Measurements from ENCODE around the gene LRRC1.

The LRRC1 gene

DNA sequence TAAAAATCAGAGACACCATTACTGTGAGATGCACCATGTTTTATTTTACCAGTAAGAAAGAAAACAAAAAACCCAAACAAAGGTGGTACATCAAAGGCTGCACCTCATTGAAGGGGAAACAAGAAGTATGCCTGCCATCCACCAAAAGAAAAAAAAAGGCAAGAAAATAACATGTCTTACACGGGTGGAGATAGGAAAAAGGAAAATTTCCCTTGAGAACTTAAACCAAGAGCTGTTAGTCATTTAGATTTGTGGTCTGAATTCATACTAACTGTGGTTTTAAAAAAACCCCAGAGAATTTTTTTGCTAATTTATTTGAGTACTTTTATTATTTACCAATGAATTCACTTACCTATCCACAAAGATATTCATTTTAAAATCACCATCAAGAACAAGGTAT lies 144.0 kb downstream of the LRRC1 start:
- DNase-seq (ENCODE audit: low read depth) = no peak
- H3K4me3 ChIP-seq (replicated peaks; ENCODE audit: low read depth, low read length) = no peak overlapping the region
- TF ChIP-seq, protein P1, sequence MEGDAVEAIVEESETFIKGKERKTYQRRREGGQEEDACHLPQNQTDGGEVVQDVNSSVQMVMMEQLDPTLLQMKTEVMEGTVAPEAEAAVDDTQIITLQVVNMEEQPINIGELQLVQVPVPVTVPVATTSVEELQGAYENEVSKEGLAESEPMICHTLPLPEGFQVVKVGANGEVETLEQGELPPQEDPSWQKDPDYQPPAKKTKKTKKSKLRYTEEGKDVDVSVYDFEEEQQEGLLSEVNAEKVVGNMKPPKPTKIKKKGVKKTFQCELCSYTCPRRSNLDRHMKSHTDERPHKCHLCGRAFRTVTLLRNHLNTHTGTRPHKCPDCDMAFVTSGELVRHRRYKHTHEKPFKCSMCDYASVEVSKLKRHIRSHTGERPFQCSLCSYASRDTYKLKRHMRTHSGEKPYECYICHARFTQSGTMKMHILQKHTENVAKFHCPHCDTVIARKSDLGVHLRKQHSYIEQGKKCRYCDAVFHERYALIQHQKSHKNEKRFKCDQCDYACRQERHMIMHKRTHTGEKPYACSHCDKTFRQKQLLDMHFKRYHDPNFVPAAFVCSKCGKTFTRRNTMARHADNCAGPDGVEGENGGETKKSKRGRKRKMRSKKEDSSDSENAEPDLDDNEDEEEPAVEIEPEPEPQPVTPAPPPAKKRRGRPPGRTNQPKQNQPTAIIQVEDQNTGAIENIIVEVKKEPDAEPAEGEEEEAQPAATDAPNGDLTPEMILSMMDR (IDR thresholded peaks at IDR 0.05; ENCODE audit: low read length, missing control alignments) = no peak

DNA sequence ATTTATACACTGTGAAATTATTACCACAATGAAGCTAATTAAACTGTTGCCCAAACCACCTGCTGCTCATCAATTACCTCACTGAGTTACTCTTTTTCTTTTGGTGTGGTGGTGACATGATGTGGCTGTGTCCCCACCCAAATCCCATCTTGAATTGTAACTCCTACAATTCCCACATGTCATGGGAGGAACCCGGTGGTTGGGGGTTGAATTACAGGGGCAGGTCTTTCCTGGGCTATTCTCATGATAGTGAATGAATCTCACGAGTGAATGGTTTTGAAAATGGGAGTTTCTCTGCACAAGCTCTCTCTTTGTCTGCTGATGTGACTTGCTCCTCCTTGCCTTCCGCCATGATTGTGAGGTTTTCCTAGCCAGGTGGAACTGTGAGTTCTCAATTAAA lies 145.0 kb downstream of the LRRC1 start:
- TF ChIP-seq, protein P1 (IDR thresholded peaks at IDR 0.05; ENCODE audit: low read length, missing control alignments) = no peak

DNA sequence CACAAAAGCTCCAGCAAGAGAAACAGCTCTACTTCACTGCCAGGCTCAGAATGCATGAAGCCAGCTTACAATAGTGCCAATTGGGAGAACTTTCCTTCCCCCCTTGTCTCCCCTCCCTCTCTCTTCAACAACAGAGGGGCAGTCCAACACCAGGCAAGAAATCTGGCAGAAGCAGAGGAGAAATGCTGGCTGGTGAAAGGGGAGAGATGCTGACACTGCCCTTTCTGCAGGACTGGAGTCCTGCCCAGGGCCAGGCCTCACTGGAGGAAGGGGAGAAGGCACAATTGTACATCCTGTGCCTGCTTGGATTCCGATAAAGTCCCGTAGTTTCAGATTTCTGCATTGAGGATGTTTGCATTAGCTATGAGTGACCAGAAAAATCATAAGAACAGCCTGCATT lies 148.6 kb downstream of the LRRC1 start:
- H3K4me3 ChIP-seq (replicated peaks; ENCODE audit: low read depth, low read length) = no peak overlapping the region
- DNase-seq (ENCODE audit: low read depth) = no peak
- TF ChIP-seq, protein P1 (IDR thresholded peaks at IDR 0.05; ENCODE audit: low read length, missing control alignments) = no peak

More for the DNA sequence above, 145.0 kb downstream of the LRRC1 start:
- H3K4me3 ChIP-seq (replicated peaks; ENCODE audit: low read depth, low read length) = no peak overlapping the region
- DNase-seq (ENCODE audit: low read depth) = no peak

DNA sequence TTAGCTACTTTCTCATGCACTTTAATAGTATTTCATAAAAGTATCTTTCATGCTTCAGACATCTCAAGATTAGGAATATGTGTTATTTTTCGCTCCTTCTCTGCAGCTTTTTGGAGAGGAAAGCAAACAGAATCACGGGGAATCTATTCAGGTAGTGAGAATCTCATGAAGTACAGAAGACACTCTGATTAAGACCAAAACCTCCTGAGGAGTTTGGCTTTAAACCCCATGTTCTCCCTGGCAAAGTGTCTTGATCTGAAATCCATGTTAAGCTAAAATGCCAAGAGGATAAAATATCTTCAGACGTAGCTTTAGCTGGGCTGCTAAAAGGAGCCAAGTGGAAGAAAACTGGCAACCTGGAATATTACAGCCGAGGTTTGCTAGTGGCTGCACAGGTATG lies 149.3 kb downstream of the LRRC1 start:
- DNase-seq (ENCODE audit: low read depth) = no peak
- no peak overlapping the region for H3K4me3 ChIP-seq (replicated peaks; ENCODE audit: low read depth, low read length)
- TF ChIP-seq, protein P1 (IDR thresholded peaks at IDR 0.05; ENCODE audit: low read length, missing control alignments) = no peak

DNA sequence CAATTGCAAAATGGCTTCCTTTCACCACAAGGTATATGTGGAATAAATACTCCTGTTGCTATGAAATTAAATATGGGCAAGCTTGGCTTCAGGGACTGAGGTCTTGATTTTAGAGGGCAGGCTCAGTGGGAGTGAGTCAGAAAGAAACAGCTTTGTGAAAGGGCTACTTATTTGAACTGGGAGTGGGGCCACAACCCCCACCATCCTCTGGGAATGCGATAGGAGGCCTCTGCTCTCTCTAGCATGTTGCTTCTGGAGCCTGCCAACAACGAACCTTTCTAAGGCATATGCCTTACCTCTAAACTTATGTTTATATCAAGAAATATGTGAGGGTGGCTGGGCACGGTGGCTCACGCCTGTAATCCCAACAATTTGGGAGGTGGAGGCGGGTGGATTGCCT lies 149.7 kb downstream of the LRRC1 start:
- no peak for DNase-seq (ENCODE audit: low read depth)
- H3K4me3 ChIP-seq (replicated peaks; ENCODE audit: low read depth, low read length) = no peak overlapping the region
- TF ChIP-seq, protein P1 (IDR thresholded peaks at IDR 0.05; ENCODE audit: low read length, missing control alignments) = no peak

DNA sequence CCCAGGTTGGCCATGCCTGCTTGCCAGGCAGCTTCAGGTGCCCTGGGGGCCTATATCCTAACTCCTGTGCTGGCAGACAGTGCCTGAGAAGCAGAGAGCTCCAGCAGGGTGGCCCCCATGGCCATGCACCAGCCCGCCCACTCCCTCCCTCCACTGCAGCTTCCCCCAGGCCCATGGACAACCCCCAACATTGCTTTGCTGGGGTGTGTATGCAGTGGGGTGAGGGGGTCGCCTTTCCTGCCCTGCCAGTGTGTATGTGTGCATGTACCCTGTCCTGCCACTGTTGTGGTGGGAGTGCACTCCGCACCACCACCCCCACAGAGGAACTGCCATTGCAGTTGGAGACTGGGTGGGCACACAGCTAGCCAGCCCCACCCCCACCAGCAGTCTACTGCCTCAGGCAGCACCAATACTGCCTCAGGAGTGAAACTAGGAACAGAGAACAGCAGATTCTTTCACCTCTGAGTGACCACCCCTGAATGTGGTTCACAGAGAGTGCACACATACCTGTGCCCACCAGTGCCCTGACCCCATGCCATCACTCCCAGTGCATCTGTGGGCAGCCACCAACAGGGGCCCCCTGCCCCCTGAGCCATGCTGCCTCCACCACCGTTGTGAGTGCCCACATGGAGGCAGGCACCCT lies 151.1 kb downstream of the LRRC1 start:
- TF ChIP-seq, protein P1 (IDR thresholded peaks at IDR 0.05; ENCODE audit: low read length, missing control alignments) = no peak

DNA sequence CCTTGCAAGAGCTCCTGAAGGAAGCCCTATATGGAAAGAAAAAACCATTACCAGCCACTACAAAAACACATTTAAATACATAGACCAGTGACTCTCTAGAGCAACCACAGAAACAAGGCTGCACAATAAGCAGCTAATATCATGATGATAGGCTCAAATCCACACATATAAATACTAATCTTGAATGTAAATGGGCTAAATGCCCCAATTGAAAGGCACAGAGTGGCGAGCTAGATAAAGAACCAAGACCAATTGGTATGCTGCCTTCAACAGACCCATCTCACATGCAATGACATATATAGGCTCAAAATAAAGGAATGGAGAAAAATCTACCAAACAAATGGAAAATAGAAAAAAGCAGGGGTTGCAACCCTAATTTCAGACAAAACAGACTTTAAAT lies 153.0 kb downstream of the LRRC1 start:
- no peak for DNase-seq (ENCODE audit: low read depth)
- no peak overlapping the region for H3K4me3 ChIP-seq (replicated peaks; ENCODE audit: low read depth, low read length)
- TF ChIP-seq, protein P1 (IDR thresholded peaks at IDR 0.05; ENCODE audit: low read length, missing control alignments) = no peak

More for the DNA sequence above, 151.1 kb downstream of the LRRC1 start:
- H3K4me3 ChIP-seq (replicated peaks; ENCODE audit: low read depth, low read length) = no peak overlapping the region
- no peak for DNase-seq (ENCODE audit: low read depth)
